Eye (tissue), 1 donor: ENCODE data around the gene CCDC18.

ENCODE experiments used
- DNase-seq: peaks from one replicate; pipeline ENCODE4 v3.0.0-alpha.2; 2015

Gene CCDC18

GRCh38 chr1:93321720-93322119 lies 141.2 kb downstream of the CCDC18 start:
- DNase-seq, result no peak

GRCh38 chr1:93322349-93322748 lies 141.8 kb downstream of the CCDC18 start:
- peak; percentile 43 for DNase-seq

- no peak for DNase-seq
Observed at GRCh38 chr1:93323185-93323820, 142.8 kb downstream of the CCDC18 start.

- DNase-seq, result no peak
Observed at GRCh38 chr1:93324486-93325464, 144.3 kb downstream of the CCDC18 start.
